Activated T-helper 1 cell treated with anti-CD3 and anti-CD28 coated beads, Interleukin-12 subunit alpha, Interleukin-12 subunit beta, Interleukin-2, Interleukin-4 antibody, amounts not matched to agents 30 ng/mL and 10 ng/mL and 1 ng/mL, durations not matched to agents 14 hours and 24 hours and 36 hours (primary cell): Measurements from ENCODE around the gene PTPRZ1. TPM values are rescaled to one million over a fixed set of nuclear protein-coding genes. Genes with fewer than 3 reads are reported as not detected.

Source experiments
- DNase-seq: peaks from one replicate; pipeline ENCODE4 v3.0.0; 2021; ENCODE audit warnings: low spot score
- H3K27ac Mint-ChIP-seq: one replicate; pipeline ENCODE4 v1.8.0; 2021; ENCODE audit warnings: mild to moderate bottlenecking, mixed read lengths
- H3K27me3 Mint-ChIP-seq: one replicate; pipeline ENCODE4 v1.8.0; 2022; ENCODE audit warnings: mild to moderate bottlenecking, moderate library complexity, mixed read lengths; ENCODE audit not compliant: insufficient read depth
- H3K36me3 Mint-ChIP-seq: one replicate; pipeline ENCODE4 v1.8.0; 2021; ENCODE audit warnings: low read depth, mixed read lengths
- H3K4me1 Mint-ChIP-seq: one replicate; pipeline ENCODE4 v1.8.0; 2021; ENCODE audit warnings: low read depth, mixed read lengths
- H3K4me3 Mint-ChIP-seq: one replicate; pipeline ENCODE4 v1.8.0; 2021; ENCODE audit warnings: mild to moderate bottlenecking, moderate library complexity, mixed read lengths
- H3K9me3 Mint-ChIP-seq: one replicate; pipeline ENCODE4 v1.8.0; 2021; ENCODE audit warnings: mixed read lengths
- intact Hi-C: fragments of 100-400 bp; cut with micrococcal nuclease; formaldehyde crosslinking; loops from one replicate; pipeline ENCODE4 v1.15.1; 2024
- total RNA-seq: library from RNA; stranded (reverse); gene quantifications from 2 replicates; pipeline ENCODE4 v1.2.3, GENCODE V29; 2022

PTPRZ1 gene
- total RNA-seq, 1 donor from 2014 or later, result not detected

DNA sequence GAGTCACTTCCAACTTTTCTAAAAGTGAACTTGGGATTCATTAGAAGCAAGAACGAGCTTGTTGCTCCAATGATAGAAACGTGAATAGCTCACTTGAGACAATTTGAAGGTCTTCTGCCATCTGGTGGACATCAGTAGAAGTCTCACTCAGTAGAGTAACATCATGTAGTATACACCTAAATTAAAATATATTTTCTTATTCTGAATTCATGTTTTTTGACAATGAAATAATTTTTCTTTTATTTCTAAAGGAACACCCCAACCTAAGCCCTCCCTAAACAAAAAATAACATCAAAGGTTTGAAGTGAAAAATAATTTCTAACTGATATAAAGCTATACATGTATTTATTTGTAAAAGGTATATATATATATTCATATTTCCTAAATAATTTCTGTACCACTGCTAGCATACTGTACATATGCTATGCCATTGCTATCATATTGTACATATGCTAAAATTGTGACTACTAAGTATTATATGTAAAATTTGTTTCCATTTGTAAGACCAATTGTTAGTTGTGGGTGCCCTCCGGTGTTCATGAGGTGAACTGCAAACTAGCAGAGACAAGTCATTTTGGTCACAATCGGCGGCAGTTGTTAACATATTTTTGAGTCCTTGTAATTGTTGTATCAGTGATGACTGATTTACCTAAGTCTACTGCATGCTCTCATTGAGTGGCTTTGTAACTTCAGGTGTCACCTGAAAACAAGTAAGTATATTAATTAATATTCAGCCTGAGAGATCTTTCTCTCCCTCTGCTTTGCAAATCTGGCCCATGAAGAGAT lies 121.9 kb downstream of the PTPRZ1 start:
- Mint-ChIP-seq H3K9me3 (no peaks in the 10 kb centered on the region), H3K4me3 (no peak overlapping the region), H3K4me1 (no peaks in the 10 kb centered on the region), H3K27ac (no peak overlapping the region), H3K27me3 (no peaks in the 10 kb centered on the region), H3K36me3 (no peaks in the 10 kb centered on the region)
- peak; percentile 8 for DNase-seq
- intact Hi-C loops, result loop anchor here (1.0 to 10.0 kb wide), 9 partner anchors 242 to 1202 kb away; no protein-coding TSS in a partner anchor

DNA sequence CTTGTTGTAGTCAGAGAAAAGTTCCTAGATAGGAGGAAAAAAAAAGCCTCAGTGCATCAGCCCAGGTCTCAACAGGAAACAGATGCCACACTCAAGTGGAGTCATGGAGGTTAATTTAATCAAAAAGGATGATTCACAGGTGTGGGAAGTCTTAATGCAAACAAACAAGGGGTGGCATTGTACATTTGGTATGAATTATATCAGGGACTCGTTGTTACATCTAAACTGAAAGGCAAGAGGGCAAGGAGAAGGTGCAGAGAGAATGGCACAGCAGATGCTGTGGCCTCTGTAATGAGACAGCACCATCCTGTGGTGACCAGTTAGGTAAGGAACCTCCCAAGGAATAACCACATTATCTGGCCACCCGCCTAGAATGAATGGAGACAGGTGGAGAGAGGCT lies 133.7 kb downstream of the PTPRZ1 start:
- intact Hi-C loops, result no loop called here
- no peak for DNase-seq
- no peaks in the 10 kb centered on the region for H3K9me3 Mint-ChIP-seq
- H3K27me3 Mint-ChIP-seq, result no peaks in the 10 kb centered on the region
- H3K4me3 Mint-ChIP-seq, result no peak overlapping the region
- H3K4me1 Mint-ChIP-seq, result no peaks in the 10 kb centered on the region
- no peaks in the 10 kb centered on the region for H3K36me3 Mint-ChIP-seq
- H3K27ac Mint-ChIP-seq, result no peak overlapping the region

DNA sequence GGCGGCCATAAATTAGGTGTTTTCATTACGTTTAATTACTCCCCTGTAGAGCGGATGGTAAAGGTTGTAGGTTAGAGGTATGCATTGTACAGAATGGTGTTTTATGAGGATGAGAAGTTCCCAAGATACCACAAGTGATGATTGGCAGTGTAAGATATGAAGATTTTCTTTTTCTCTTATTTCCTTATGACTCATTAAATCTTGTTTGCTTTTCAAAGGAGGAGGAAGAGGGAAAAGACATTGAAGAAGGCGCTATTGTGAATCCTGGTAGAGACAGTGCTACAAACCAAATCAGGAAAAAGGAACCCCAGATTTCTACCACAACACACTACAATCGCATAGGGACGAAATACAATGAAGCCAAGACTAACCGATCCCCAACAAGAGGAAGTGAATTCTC lies 137.2 kb downstream of the PTPRZ1 start:
- Mint-ChIP-seq H3K36me3 (no peaks in the 10 kb centered on the region), H3K4me3 (no peak overlapping the region), H3K4me1 (no peaks in the 10 kb centered on the region), H3K9me3 (no peaks in the 10 kb centered on the region), H3K27me3 (no peaks in the 10 kb centered on the region), H3K27ac (no peak overlapping the region)
- no peak for DNase-seq
- intact Hi-C loops, result no loop called here

DNA sequence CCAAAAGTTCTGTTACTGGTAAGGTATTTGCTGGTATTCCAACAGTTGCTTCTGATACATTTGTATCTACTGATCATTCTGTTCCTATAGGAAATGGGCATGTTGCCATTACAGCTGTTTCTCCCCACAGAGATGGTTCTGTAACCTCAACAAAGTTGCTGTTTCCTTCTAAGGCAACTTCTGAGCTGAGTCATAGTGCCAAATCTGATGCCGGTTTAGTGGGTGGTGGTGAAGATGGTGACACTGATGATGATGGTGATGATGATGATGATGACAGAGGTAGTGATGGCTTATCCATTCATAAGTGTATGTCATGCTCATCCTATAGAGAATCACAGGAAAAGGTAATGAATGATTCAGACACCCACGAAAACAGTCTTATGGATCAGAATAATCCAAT lies 140.1 kb downstream of the PTPRZ1 start:
- Mint-ChIP-seq H3K27ac (no peak overlapping the region), H3K36me3 (no peaks in the 10 kb centered on the region), H3K9me3 (no peaks in the 10 kb centered on the region), H3K4me1 (no peaks in the 10 kb centered on the region), H3K4me3 (no peak overlapping the region), H3K27me3 (no peaks in the 10 kb centered on the region)
- intact Hi-C loops, result no loop called here
- no peak for DNase-seq

GRCh38 chr7:122013630-122014029 lies 140.7 kb downstream of the PTPRZ1 start:
- Mint-ChIP-seq H3K27ac (no peak overlapping the region), H3K4me1 (no peaks in the 10 kb centered on the region), H3K27me3 (no peaks in the 10 kb centered on the region), H3K4me3 (no peak overlapping the region), H3K36me3 (no peaks in the 10 kb centered on the region), H3K9me3 (no peaks in the 10 kb centered on the region)
- no peak for DNase-seq
- intact Hi-C loops, result no loop called here

- no peaks in the 10 kb centered on the region for H3K9me3 Mint-ChIP-seq
- H3K4me3 Mint-ChIP-seq, result no peak overlapping the region
- no peak for DNase-seq
- intact Hi-C loops, result no loop called here
- H3K4me1 Mint-ChIP-seq, result no peaks in the 10 kb centered on the region
- no peak overlapping the region for H3K27ac Mint-ChIP-seq
- no peaks in the 10 kb centered on the region for H3K36me3 Mint-ChIP-seq
- H3K27me3 Mint-ChIP-seq, result no peaks in the 10 kb centered on the region
Observed at GRCh38 chr7:122014697-122015096, 141.7 kb downstream of the PTPRZ1 start.

DNA sequence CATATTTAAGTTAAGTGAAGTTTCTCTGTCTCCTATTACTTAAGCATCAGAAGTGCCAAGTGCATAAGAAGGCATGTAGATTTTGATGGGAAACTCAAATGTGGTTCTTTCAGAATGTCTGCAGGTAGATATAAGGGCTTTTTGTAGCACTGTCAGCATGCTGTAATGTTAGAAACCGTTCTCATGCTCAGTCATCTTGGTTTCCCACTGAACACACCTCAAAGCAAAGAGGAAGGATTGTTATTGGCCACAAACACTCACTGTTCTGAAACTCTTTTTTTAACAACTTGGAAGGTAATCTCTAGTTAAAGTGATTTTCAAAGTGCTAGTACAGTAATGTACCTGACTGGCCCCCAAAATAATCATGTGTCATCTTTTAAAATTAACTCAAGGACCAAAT lies 145.1 kb downstream of the PTPRZ1 start:
- DNase-seq, result no peak
- Mint-ChIP-seq H3K27ac (no peak overlapping the region), H3K4me1 (no peaks in the 10 kb centered on the region), H3K4me3 (no peak overlapping the region), H3K9me3 (no peaks in the 10 kb centered on the region), H3K36me3 (no peaks in the 10 kb centered on the region), H3K27me3 (no peaks in the 10 kb centered on the region)
- intact Hi-C loops, result no loop called here

DNA sequence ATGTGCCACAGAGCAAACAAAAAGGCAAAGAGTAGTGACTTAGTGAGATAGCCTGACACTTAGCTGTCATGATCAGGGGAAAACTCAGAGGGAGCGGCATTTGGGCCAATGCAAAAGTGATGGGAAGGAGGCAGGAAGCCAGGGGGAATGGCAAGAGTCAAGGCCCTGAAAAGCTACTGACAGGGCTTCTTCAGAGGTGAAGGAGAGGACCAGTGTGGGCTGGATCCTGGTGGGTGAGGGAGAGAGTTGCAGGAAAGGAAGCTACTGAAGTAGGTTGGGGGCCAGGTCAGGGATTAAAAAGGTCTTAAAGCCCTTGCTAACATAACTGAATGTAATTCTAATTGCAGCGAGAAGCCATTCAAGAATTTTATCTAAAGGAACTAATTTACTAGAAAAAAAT lies 154.1 kb downstream of the PTPRZ1 start:
- intact Hi-C loops, result no loop called here
- no peaks in the 10 kb centered on the region for H3K27me3 Mint-ChIP-seq
- no peak overlapping the region for H3K4me3 Mint-ChIP-seq
- no peaks in the 10 kb centered on the region for H3K9me3 Mint-ChIP-seq
- DNase-seq, result no peak
- H3K4me1 Mint-ChIP-seq, result no peaks in the 10 kb centered on the region
- no peaks in the 10 kb centered on the region for H3K36me3 Mint-ChIP-seq
- H3K27ac Mint-ChIP-seq, result no peak overlapping the region

GRCh38 chr7:122033641-122034040 lies 160.7 kb downstream of the PTPRZ1 start:
- no peaks in the 10 kb centered on the region for H3K27me3 Mint-ChIP-seq
- intact Hi-C loops, result no loop called here
- H3K4me1 Mint-ChIP-seq, result no peaks in the 10 kb centered on the region

GRCh38 chr7:122035876-122036275 lies 162.9 kb downstream of the PTPRZ1 start:
- no peaks in the 10 kb centered on the region for H3K4me1 Mint-ChIP-seq
- H3K4me3 Mint-ChIP-seq, result no peak overlapping the region
- H3K27ac Mint-ChIP-seq, result no peak overlapping the region
- no peaks in the 10 kb centered on the region for H3K36me3 Mint-ChIP-seq
- no peaks in the 10 kb centered on the region for H3K27me3 Mint-ChIP-seq
- DNase-seq, result no peak
- H3K9me3 Mint-ChIP-seq, result no peaks in the 10 kb centered on the region
- intact Hi-C loops, result no loop called here

More at GRCh38 chr7:122033641-122034040, 160.7 kb downstream of the PTPRZ1 start:
- DNase-seq, result no peak
- no peak overlapping the region for H3K27ac Mint-ChIP-seq
- H3K9me3 Mint-ChIP-seq, result no peaks in the 10 kb centered on the region
- no peak overlapping the region for H3K4me3 Mint-ChIP-seq
- no peaks in the 10 kb centered on the region for H3K36me3 Mint-ChIP-seq

DNA sequence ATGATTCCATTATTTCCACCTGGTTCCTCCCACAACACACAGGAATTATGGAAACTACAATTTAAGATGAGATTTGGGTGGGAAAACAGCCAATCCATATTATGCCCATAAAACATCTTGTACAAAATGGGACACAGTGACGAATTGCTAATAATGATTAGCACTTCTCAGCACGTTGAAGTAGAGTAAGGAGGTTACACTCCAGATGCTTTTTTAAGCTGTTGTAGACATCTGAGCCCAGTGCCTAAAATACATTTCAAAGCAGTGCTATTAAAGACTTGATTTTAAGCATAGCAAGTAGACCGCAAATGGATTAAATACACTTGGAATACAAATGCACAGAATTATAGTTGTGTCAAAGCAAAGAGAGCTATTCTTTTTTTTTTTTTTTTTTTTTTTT lies 165.2 kb downstream of the PTPRZ1 start:
- no peak overlapping the region for H3K4me3 Mint-ChIP-seq
- DNase-seq, result no peak
- no peaks in the 10 kb centered on the region for H3K9me3 Mint-ChIP-seq

GRCh38 chr7:122038904-122039303 lies 165.9 kb downstream of the PTPRZ1 start:
- no peak for DNase-seq
- no peaks in the 10 kb centered on the region for H3K4me1 Mint-ChIP-seq
- H3K27me3 Mint-ChIP-seq, result no peaks in the 10 kb centered on the region
- H3K4me3 Mint-ChIP-seq, result no peak overlapping the region
- H3K36me3 Mint-ChIP-seq, result no peaks in the 10 kb centered on the region
- intact Hi-C loops, result no loop called here
- no peaks in the 10 kb centered on the region for H3K9me3 Mint-ChIP-seq
- H3K27ac Mint-ChIP-seq, result no peak overlapping the region

More for the DNA sequence above, 165.2 kb downstream of the PTPRZ1 start:
- H3K4me1 Mint-ChIP-seq, result no peaks in the 10 kb centered on the region
- no peaks in the 10 kb centered on the region for H3K27me3 Mint-ChIP-seq
- H3K27ac Mint-ChIP-seq, result no peak overlapping the region
- H3K36me3 Mint-ChIP-seq, result no peaks in the 10 kb centered on the region
- intact Hi-C loops, result no loop called here

DNA sequence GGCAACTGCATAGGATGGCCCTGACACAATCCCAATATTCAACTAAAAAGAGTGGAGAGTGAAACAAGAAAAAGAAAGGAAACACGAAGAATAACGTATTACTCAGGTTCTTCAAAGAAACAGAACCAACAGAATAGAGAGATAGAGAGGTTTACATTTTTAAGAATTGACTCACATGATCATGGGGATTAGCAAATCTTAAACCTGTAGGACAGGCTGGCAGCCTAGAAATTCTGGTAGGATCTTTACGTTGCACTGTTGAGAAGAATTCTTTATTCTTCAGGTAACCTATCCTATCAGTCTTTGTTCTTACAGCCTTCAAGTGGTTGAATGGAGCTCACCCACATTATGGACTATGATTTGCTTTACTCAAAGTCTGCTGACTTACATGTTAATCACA lies 167.2 kb downstream of the PTPRZ1 start:
- no peaks in the 10 kb centered on the region for H3K4me1 Mint-ChIP-seq
- intact Hi-C loops, result no loop called here
- no peaks in the 10 kb centered on the region for H3K9me3 Mint-ChIP-seq
- H3K4me3 Mint-ChIP-seq, result no peak overlapping the region
- H3K27ac Mint-ChIP-seq, result no peak overlapping the region
- DNase-seq, result no peak
- no peaks in the 10 kb centered on the region for H3K36me3 Mint-ChIP-seq
- no peaks in the 10 kb centered on the region for H3K27me3 Mint-ChIP-seq

GRCh38 chr7:122046402-122046801 lies 173.4 kb downstream of the PTPRZ1 start:
- Mint-ChIP-seq H3K36me3 (no peaks in the 10 kb centered on the region), H3K4me3 (no peak overlapping the region), H3K4me1 (no peaks in the 10 kb centered on the region), H3K9me3 (no peaks in the 10 kb centered on the region), H3K27ac (no peak overlapping the region), H3K27me3 (peaks cover 2% of the 10 kb centered on the region)
- no peak for DNase-seq
- intact Hi-C loops, result no loop called here
